Fibroblast of villous mesenchyme (primary cell): Measurements from ENCODE around the gene PITX2. TPM values are rescaled to one million over a fixed set of nuclear protein-coding genes. Genes with fewer than 3 reads are reported as not detected.

Experiments
- DNase-seq: peaks from one replicate; pipeline ENCODE4 v3.0.0-alpha.2; 2010; ENCODE audit warnings: low read depth
- H3K4me3 ChIP-seq: 2 replicates; pipeline ENCODE4 v1.5.1; 2011; ENCODE audit warnings: low read depth, mild to moderate bottlenecking, low read length
- CTCF ChIP-seq: IDR thresholded peaks from 2 replicates; pipeline ENCODE4 v1.5.1; 2012; ENCODE audit warnings: low read depth, mild to moderate bottlenecking, low read length; ENCODE audit not compliant: insufficient read depth
- total RNA-seq: library from RNA; depleted of rRNA; stranded (reverse); fragments of >200 nt; gene quantifications from 2 replicates; pipeline ENCODE4 v1.2.3, GENCODE V29; 2012

The PITX2 gene
- 7.8 and 25.4 TPM in 2 replicates for total RNA-seq

- no peak for TF ChIP-seq CTCF
- peak; percentile 99 for DNase-seq
- H3K4me3 ChIP-seq = peak within 1 kb of the TSS; percentile 79
Measured at GRCh38 chr4:110622841-110623717, at the start of gene PITX2. Gene PITX2 (minus strand): TSS chr4:110623077. CDS start chr4:110622460, 617 bp downstream.

- TF ChIP-seq CTCF = no peak
- DNase-seq = peak; percentile 38
Measured at GRCh38 chr4:110671679-110672078, 48.8 kb upstream of the PITX2 start.

GRCh38 chr4:110669663-110670062 lies 46.8 kb upstream of the PITX2 start:
- no peak for TF ChIP-seq CTCF
- no peak overlapping the region for H3K4me3 ChIP-seq
- no peak for DNase-seq

More at GRCh38 chr4:110671679-110672078, 48.8 kb upstream of the PITX2 start:
- H3K4me3 ChIP-seq = no peak overlapping the region

GRCh38 chr4:110668463-110669235 lies 45.8 kb upstream of the PITX2 start:
- TF ChIP-seq CTCF = no peak
- peak; percentile 88 for DNase-seq
- H3K4me3 ChIP-seq = no peak overlapping the region

GRCh38 chr4:110667670-110668069 lies 44.8 kb upstream of the PITX2 start:
- DNase-seq = peak; percentile 38
- TF ChIP-seq CTCF = no peak
- no peak overlapping the region for H3K4me3 ChIP-seq

- peak; percentile 72 for DNase-seq
- no peak overlapping the region for H3K4me3 ChIP-seq
- no peak for TF ChIP-seq CTCF
Measured at GRCh38 chr4:110666030-110666429, 43.2 kb upstream of the PITX2 start.
